GM19452 (cell line): ENCODE measurements around the gene ABCA7.

Experiments used
- ATAC-seq: cut with Tn5 transposase; IDR thresholded peaks from one replicate; pipeline ENCODE4 v1.9.1; 2021; ENCODE audit not compliant: unreplicated experiment

ABCA7 gene

GRCh38 chr19:1084024-1084868 is 44.3 kb downstream of the ABCA7 start:
- no peak for ATAC-seq

GRCh38 chr19:1085053-1085658 is 45.2 kb downstream of the ABCA7 start:
- no peak for ATAC-seq

- no peak for ATAC-seq
Measured at GRCh38 chr19:1085676-1086442, 46.0 kb downstream of the ABCA7 start.

- no peak for ATAC-seq
Measured at GRCh38 chr19:1086613-1087012, 46.7 kb downstream of the ABCA7 start.

GRCh38 chr19:1087813-1088415 is 48.0 kb downstream of the ABCA7 start:
- ATAC-seq = no peak

GRCh38 chr19:1088416-1089010 is 48.6 kb downstream of the ABCA7 start:
- no peak for ATAC-seq

GRCh38 chr19:1089126-1089771 is 49.3 kb downstream of the ABCA7 start:
- no peak for ATAC-seq

GRCh38 chr19:1089891-1090290 is 50.0 kb downstream of the ABCA7 start:
- ATAC-seq = no peak

GRCh38 chr19:1090731-1091543 is 51.0 kb downstream of the ABCA7 start:
- no peak for ATAC-seq

GRCh38 chr19:1091544-1092175 is 51.8 kb downstream of the ABCA7 start:
- no peak for ATAC-seq

- ATAC-seq = no peak
Measured at GRCh38 chr19:1093330-1093729, 53.4 kb downstream of the ABCA7 start.

- no peak for ATAC-seq
Measured at GRCh38 chr19:1093811-1094553, 54.1 kb downstream of the ABCA7 start.

GRCh38 chr19:1094655-1094977 is 54.7 kb downstream of the ABCA7 start:
- no peak for ATAC-seq

GRCh38 chr19:1094978-1095701 is 55.2 kb downstream of the ABCA7 start, which contains the start of gene POLR2E:
TSS of gene POLR2E (minus strand) at chr19:1095375. CDS start at chr19:1095315, 60 bp downstream.
- peak; percentile 74 for ATAC-seq

- no peak for ATAC-seq
Measured at GRCh38 chr19:1097810-1098176, 57.9 kb downstream of the ABCA7 start.

GRCh38 chr19:1098177-1099051 is 58.5 kb downstream of the ABCA7 start:
- ATAC-seq = no peak

- no peak for ATAC-seq
Measured at GRCh38 chr19:1101337-1101698, 61.4 kb downstream of the ABCA7 start.
